ENCODE data around the gene C4orf50. TPM values are rescaled to one million over a fixed set of nuclear protein-coding genes. Genes with fewer than 3 reads are reported as not detected.

Gene C4orf50
- total and polyA plus RNA-seq, 2 experiments from 2014 or later: 0.06 to 0.31 TPM

DNA sequence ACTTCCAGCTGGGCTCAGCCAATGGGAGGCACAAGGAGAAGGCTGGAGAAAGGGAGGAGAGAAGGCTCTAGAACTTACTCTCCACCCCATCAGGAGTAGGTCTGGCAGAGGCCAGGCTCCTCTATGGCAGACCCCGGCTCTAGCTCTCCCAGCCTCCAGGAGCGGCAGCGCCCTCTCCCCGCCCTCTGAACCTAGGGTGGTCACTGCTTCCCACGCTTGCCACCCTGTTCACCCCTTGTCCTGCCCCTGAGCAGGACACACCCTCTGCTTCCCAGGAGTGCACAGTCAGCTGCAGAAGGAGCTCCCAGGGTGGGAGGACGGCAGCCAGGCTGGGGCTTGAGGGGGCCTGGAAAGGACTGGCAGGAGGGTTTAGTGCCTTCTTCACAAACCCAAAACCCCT lies 72.3 kb downstream of the C4orf50 start (continued):
- TF ChIP-seq, protein P1, sequence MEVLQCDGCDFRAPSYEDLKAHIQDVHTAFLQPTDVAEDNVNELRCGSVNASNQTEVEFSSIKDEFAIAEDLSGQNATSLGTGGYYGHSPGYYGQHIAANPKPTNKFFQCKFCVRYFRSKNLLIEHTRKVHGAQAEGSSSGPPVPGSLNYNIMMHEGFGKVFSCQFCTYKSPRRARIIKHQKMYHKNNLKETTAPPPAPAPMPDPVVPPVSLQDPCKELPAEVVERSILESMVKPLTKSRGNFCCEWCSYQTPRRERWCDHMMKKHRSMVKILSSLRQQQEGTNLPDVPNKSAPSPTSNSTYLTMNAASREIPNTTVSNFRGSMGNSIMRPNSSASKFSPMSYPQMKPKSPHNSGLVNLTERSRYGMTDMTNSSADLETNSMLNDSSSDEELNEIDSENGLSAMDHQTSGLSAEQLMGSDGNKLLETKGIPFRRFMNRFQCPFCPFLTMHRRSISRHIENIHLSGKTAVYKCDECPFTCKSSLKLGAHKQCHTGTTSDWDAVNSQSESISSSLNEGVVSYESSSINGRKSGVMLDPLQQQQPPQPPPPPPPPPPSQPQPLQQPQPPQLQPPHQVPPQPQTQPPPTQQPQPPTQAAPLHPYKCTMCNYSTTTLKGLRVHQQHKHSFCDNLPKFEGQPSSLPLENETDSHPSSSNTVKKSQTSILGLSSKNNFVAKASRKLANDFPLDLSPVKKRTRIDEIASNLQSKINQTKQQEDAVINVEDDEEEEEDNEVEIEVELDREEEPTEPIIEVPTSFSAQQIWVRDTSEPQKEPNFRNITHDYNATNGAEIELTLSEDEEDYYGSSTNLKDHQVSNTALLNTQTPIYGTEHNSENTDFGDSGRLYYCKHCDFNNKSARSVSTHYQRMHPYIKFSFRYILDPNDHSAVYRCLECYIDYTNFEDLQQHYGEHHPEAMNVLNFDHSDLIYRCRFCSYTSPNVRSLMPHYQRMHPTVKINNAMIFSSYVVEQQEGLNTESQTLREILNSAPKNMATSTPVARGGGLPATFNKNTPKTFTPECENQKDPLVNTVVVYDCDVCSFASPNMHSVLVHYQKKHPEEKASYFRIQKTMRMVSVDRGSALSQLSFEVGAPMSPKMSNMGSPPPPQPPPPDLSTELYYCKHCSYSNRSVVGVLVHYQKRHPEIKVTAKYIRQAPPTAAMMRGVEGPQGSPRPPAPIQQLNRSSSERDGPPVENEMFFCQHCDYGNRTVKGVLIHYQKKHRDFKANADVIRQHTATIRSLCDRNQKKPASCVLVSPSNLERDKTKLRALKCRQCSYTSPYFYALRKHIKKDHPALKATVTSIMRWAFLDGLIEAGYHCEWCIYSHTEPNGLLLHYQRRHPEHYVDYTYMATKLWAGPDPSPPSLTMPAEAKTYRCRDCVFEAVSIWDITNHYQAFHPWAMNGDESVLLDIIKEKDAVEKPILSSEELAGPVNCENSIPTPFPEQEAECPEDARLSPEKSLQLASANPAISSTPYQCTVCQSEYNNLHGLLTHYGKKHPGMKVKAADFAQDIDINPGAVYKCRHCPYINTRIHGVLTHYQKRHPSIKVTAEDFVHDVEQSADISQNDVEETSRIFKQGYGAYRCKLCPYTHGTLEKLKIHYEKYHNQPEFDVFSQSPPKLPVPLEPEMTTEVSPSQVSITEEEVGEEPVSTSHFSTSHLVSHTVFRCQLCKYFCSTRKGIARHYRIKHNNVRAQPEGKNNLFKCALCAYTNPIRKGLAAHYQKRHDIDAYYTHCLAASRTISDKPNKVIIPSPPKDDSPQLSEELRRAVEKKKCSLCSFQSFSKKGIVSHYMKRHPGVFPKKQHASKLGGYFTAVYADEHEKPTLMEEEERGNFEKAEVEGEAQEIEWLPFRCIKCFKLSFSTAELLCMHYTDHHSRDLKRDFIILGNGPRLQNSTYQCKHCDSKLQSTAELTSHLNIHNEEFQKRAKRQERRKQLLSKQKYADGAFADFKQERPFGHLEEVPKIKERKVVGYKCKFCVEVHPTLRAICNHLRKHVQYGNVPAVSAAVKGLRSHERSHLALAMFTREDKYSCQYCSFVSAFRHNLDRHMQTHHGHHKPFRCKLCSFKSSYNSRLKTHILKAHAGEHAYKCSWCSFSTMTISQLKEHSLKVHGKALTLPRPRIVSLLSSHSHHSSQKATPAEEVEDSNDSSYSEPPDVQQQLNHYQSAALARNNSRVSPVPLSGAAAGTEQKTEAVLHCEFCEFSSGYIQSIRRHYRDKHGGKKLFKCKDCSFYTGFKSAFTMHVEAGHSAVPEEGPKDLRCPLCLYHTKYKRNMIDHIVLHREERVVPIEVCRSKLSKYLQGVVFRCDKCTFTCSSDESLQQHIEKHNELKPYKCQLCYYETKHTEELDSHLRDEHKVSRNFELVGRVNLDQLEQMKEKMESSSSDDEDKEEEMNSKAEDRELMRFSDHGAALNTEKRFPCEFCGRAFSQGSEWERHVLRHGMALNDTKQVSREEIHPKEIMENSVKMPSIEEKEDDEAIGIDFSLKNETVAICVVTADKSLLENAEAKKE (CRISPR knock-in tag; IDR thresholded peaks at IDR 0.05): no peak
- TF ChIP-seq CTCF (conservative IDR thresholded peaks at IDR 0.05; ENCODE audit: low read depth in 2 of 2): no peak

DNA sequence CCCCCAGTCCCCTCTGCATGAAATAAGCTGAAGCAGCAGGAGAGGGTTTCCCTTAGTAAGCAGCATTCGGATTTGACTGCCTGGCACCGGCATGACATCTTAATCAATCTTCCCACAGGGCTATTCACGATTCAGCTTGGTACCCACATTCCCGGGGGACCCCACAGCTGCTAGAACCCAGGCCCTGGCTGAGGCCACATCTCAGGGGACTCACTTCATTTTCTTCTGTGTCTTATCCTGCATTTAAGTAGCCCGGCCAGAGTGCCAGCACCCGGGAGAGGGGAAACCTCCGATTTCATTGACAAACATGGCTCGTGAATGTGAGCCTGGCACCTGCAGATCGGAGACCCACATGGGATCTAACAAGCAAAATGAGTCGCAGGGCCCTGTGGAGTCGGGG lies 73.1 kb downstream of the C4orf50 start:
- Mint-ChIP-seq H3K9me3 (peaks cover 28% of the 10 kb centered on the region), H3K4me1 (peaks cover 16% of the 10 kb centered on the region; the same call in 2 of the 3 replicates), H3K4me3 (no peak overlapping the region), H3K27ac (no peak overlapping the region), H3K36me3 (ENCODE audit: low read depth) (peaks cover 13% of the 10 kb centered on the region; the same call in 2 of the 3 replicates), H3K27me3 (ENCODE audit: insufficient read depth, low read depth, poor library complexity) (peaks cover 15% of the 10 kb centered on the region)
- H3K4me2 ChIP-seq: no peak overlapping the region
- H3K79me2 ChIP-seq (replicated peaks; ENCODE audit: insufficient read depth): no peaks in the 10 kb centered on the region
- H3F3A ChIP-seq (replicated peaks; ENCODE audit: low read depth): no peaks in the 10 kb centered on the region
- H3K27me3 ChIP-seq (ENCODE audit: insufficient read depth): no peaks in the 10 kb centered on the region
- H2AFZ ChIP-seq: no peak overlapping the region
- no peak for ATAC-seq
- DNase-seq (ENCODE audit: low spot score): no peak
- H3K4me3 ChIP-seq: no peak overlapping the region
- H4K20me1 ChIP-seq (replicated peaks; ENCODE audit: insufficient read depth): no peaks in the 10 kb centered on the region
- no peak overlapping the region for H3K27ac ChIP-seq (ENCODE audit: low read depth)
- no peak for TF ChIP-seq JUNB (IDR thresholded peaks at IDR 0.05; ENCODE audit: unreplicated experiment)
- no peak for TF ChIP-seq EZH2phosphoT487 (IDR thresholded peaks at IDR 0.05; ENCODE audit: unreplicated experiment)
- no peak for TF ChIP-seq EZH2 (IDR thresholded peaks at IDR 0.05; ENCODE audit: low read depth, unreplicated experiment)
- no peak for TF ChIP-seq ZNF114 (CRISPR knock-in tag; IDR thresholded peaks at IDR 0.05)
- TF ChIP-seq, protein P1 (CRISPR knock-in tag; IDR thresholded peaks at IDR 0.05): no peak
- no peaks in the 10 kb centered on the region for H3K9me2 ChIP-seq (ENCODE audit: insufficient read depth)
- peaks cover 18% of the 10 kb centered on the region for H3K4me1 ChIP-seq (ENCODE audit: insufficient read depth)
- H3K36me3 ChIP-seq (ENCODE audit: insufficient read depth): peaks cover 5% of the 10 kb centered on the region; the same call in 1 of the 2 replicates

Measured in GM23338 (cell line).